Activated CD4-positive, CD25-positive, alpha-beta regulatory T cell treated with anti-CD3 and anti-CD28 coated beads, Interleukin-2, amount 50 U/mL, for 24 hours (primary cell): ENCODE data around the gene INPP4B.
"Not testable (repeated sequence)": the region's sequence is repeated elsewhere in the genome, so short reads cannot be mapped to it uniquely, and the experiment has no call there.

Experiments
- ATAC-seq, 2 donors: fragments of 150-1000 bp; cut with Tn5 transposase; one replicate each; pipeline ENCODE4 v1.10.0; 2021; ENCODE audit warnings: mild to moderate bottlenecking in 1 of 2, moderate library complexity in 1 of 2

The INPP4B gene

DNA sequence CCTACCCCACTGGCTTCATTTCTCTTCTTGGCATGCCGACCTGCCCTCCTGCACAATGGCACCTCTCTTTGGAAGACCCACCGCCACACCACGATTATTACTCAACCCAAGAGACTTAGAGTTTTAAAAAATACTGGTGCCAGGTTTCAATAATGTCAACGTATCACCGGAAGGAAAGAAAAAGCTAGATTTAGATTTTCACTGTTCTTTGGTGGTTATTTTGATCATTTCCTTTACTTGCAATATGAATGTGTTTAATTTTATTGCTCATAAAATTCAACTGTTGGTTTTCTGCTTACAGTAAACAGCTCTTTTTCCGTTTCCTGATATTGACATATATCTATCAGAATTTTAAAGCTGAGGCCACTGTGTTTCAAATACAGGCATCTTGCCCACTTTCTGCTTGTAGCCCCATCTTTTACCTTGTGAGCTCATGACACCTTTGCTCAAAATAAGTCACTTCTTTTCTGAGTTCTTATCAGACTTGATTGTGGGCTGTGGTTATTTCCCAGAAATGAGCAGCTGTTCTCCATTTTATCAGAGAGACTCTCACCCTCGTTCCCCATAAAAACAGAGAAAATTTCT lies 439.1 kb downstream of the INPP4B start:
- peak; percentile 52 to 60 for ATAC-seq

DNA sequence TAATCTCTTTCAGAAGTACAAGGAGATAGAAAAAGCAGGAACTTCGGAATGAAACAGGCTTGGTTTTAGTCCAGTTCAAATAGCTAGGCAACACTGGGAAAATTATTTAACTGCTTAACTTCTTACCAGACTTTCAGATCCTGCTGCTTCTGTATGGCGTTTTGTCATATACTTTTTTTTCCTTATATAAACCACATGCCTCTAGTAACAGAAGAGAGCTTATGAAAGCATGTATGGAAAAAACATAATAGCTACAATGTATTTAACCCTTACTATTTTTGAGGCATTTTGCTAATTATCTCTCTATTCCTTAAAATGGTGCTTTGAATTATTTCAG lies 439.6 kb downstream of the INPP4B start:
- no peak for ATAC-seq

DNA sequence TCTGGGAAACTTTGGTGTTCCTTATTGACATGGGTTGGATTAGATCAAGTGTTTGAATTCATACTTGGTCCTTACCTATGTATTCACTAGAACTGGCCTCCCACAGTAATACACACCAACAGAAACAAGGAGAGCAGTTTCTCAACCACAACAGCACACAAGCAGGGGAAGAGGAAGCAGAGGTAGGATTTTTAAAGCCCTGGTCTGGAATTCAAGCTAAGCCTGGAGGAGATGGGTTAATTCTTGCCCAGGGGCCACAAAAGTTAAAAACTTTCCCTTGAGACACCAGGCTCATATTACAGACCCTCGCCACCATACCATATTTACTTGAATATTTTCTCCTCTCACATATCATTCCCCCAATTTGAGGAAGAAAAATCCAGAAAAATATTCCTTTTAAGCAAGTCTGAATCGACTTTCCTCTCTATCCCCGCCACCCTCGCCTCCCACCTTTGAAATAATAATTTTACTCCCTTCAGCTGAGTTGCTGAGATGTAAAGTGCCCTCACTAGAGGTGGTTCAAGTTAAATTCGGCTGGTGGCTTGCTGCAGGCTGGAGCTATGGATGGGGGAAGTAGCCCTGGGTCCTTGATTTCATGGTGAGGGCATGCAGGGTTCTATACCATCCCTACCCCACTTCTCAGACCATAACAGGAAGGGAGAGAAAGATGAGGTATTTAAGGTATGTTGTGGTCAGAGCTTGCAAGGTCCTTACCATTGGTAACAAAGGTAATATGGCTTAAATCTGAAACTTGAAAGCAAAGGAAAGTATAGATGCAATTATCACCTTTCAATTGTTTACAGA lies 440.2 kb downstream of the INPP4B start:
- ATAC-seq: no peak

DNA sequence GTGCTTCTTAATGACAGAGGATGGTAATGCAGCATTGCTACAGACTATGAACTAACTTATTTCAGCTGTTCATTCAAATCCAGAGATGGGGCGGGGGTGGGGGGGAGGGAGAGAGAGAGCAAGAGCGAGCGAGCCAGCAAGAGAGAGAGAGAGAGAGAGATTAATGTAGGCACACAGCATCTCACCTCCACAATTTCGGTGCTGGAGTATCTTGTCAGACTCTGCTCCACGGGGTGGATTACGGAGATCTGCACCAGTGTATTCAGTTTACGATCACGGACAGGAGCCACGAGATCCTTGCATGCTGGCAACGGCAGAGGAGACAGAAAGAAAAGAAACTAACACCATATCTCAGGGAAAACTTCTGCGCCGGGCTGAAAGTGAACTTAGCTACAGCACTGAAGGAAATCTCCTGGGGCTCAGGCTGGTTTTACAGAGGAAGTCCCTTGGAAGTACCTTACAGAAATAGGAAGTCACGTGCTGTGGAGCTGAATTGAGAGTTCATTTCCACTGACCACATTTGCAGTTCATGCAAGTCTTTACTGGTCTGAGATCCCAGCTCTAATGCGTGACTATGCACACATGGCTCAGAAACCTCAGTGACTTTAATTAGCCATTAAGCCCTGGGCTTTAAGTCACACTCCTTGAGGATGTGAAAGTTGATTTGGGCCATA lies 440.9 kb downstream of the INPP4B start:
- peak; percentile 37 to 42 for ATAC-seq

DNA sequence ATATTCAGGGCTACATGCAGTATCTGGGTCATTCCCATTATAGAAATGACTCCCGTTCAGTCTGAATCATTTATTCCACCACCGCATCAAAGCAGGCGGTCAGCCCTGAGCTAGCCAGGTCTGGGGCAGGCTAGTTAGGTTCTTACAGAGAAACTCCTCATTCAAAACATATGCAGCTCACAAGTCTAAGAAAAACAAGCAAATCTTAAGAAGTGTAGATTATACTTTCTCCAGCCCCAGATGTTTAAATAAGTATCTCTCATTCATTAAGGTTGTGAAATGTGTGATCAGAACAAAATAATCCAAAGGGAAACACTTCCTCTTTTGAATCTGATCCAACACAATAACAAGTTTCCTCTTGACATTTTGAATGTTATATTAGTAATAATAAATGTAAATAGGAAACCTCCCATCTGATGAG lies 441.9 kb downstream of the INPP4B start:
- ATAC-seq: peak; percentile 5 to 14

DNA sequence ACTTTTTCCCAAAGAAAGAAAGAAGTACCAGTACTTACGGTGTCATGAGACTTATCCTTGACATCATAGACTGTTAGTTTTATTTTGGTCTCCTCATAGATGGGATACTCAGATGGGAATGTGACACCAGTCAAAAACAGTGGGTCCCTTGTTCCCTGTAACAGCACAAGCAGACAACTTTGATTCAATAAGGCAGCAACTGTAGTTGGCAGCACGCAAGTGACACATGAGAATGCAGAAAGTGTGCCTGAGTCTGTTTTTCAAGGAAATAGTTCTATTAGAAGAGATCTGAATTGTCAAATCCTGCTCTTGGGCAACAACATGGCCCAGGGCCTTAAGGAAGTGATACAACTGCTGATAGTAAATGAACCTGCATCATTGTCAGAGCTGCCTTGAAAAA lies 443.2 kb downstream of the INPP4B start:
- ATAC-seq: no peak

DNA sequence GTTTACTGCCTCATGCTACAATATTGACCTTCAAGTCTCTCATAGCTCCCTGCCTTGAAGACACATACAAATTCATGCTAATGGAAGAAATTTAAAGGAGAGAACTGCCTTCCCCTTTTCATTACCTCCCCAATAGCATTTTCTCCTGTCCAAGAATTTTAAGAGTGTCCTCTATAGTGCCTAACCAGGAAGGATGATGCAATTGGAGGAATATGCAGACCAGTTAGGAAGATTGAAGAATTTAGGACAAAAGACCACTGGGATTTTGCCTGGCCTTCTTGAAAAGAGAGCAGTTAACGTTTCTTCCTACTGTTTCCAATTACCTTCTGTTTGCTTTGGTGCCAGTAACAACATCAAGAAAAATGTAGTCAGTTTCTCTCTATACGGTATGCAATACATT lies 443.9 kb downstream of the INPP4B start:
- ATAC-seq: no peak

DNA sequence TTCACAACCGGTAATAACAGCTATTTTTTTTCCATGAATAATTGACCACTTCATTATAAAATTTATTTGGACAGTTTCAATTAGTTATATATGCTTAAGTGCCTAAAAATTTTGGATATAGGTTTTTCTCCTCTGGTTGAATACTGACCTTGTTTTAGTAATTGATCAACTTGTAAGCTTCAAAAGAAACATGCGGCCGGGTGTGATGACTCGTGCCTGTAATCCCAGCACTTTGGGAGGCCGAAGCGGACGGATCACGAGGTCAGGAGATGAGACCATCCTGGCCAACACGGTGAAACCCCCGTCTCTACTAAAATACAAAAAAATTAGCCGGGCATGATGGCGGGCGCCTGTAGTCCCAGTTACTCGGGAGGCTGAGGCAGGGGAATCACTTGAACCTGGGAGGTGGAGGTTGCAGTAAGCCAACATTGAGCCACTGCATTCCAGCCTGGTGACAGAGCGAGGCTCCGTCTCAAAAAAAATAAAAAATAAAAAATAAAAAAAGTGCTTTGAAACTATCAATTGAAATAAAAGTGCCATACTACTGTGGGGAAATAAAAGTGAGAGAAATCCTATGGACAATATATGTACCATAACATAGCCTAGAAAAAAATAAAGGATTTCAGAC lies 448.6 kb downstream of the INPP4B start:
- not testable (repeated sequence) for ATAC-seq

DNA sequence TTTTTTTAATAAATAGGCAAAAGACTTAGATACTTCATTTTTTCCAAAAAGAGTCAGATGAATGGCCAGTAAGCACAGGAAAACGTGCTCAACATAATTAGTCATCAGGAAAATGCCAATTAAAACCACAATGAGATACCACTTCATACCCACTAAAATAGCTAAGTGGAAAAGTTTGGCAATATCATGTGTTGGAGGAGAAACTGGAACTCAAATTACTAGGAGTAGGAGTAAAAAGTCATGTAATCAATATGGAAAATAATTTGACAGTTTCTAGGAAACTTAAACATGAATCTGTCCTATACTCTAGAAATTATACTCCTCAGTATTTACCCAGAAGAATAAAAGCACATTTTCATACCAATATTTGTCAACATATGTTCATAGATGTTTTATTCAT lies 449.8 kb downstream of the INPP4B start:
- ATAC-seq: peak; percentile 64 to 66

DNA sequence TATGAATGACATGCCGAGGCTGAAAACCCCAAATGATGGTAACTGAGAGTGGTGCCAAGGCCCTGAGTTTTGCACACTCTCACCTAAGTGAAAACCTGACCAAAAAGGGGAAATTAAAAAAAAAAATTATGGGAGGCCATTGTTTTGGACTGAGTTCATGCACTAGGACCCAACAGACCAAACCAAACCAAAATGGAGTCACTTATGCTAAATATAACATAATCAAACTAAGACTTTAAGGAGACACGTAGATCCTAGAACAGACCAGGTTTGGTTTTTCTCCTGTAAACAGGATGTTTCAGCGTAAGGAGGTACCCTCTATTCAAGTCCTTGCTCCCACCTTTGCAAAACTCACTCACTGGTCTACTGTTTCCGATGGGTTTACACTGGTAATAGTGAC lies 453.0 kb downstream of the INPP4B start:
- ATAC-seq: no peak

DNA sequence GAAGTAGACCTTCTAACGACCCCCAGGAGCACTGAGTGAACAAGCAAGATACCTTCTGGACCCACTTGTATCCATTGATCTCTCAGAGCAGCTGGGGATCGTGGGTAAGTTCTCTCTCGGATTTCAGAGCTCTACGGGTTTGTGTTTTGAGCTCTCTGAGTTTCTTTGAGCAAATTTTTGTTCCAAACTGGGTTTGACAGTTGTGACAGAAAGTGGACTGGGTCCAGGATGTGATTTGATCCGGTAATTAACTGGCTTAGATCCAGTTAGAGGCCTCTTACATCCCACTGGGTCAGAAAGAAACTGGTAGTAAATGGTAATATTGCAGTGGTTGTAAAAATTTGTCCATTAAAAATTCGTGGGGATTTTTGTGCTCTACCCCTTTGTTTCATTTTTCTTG lies 459.2 kb downstream of the INPP4B start:
- ATAC-seq: no peak

DNA sequence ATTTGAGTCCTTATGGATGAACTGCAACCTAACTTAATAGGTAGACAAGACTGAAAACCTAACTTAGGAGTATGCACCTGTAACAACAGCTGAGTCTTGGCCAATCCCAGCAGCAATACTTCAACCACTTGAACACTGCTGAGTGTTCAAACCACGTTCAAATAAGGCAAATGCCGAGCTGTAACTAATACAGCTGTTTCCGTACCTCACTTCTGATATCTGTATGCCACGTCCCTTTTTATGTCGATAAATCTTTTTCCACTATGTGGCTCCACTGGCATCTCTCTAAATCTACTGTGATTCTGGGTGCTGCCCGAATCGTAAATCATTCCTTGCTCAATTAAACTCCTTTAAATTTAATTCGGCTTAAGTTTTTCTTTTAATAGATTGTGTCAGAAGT lies 459.7 kb downstream of the INPP4B start:
- no peak for ATAC-seq

DNA sequence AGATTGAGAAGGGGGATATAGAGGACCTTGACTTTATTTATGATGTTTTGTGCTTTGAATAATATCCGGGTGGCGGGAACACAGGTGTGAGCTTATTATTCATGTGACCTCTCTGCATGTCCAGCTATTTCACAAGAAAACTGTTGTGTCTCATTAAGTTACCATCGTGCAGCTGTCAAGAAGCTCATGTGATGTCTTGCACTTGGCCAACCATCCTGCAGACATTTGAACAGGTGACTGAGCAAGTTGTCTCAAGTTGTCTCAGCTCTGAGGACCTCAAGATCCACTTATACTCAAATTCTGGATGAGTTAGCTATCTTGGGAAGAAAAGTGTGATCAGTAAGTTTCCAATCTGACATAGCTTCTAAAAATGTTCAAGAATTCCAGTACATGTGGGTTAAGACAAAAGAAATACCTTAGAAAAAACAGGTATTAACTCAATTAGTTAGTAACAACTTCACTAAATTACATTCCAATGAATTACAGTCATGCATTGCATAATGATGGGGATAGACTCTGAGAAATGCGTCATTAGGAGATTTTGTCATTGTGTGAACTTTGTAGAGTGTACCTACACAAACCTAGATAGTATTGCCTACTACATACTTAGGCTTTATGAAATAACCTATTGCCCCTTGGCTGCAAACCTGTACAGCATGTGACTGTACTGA lies 462.2 kb downstream of the INPP4B start:
- no peak for ATAC-seq

DNA sequence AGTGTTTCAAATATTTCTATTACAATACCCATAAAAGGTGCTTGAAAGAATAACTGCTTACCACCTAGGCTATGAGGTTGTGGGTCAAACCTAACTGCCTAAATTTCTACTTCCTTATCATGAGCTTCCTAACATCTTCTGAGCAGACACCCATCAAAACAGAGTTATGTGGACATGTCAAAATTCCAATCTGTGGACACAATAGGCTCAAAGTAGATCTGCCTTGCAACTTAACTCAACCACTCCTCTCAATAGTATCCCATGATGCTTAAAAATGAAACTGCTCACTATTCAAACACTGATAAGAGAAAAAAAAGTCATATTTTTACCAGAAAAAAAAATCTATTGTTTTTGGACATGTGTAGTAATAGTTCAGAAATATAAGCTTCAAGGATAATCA lies 462.7 kb downstream of the INPP4B start:
- no peak for ATAC-seq

DNA sequence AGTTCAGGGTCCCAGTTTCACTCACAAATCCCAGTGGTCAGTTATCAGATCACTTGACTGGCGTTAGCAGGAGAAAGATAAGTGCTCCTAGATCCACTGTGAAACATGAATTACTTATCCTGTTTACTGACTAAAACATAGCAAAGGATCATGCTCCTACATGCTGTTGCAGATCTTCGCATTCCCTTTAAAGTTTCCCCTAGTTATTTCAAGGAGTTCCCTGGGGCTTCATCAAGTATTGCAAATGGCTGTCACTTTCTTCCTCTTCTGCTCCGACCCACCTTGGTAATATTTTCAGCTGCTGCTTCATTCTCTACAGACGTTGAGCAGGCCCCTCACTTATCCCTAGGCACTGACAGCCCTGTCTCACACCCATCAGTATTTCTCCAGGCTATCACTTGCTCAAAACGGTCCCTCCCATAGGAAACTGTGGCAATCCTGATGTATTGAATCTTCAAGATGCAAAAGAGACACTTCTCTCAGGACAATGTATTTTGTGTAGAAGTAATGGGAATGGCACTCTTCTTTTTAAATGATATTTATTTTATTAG lies 466.0 kb downstream of the INPP4B start:
- no peak for ATAC-seq

DNA sequence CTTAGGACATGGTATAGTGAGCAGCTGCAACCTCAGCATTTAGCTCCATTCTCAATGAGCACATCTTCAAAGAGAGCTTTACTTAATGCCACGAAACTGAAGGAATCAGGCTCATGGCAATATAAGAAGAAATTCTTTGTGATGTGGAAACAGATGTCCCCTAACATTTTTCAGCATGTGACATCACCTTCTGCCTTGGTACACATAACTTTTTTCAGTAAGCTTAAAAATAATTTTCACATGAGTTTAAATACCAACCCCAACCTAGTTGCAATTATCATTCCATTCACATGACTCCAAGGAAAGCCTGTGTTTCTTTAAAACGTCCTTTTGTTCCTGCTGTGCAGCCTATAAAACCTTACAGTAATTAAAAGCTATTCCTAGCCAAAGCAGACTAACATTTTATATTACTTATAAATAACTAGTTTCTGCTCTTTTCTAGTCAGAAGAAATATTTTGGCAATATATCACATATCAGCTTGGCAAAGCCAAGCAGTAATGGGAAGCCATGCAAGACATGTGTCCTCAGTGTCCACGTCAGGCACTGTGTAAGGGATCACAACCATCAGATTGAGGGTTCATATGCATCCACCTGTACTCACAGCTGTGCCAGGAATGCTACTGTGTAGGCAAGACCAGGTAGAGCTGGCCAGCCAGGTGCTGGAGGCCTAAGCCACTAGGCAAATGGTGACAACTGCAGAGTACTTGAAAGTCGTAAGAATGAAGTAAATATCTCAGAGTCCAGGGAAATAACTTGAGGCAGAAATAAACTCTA lies 466.6 kb downstream of the INPP4B start:
- no peak for ATAC-seq

DNA sequence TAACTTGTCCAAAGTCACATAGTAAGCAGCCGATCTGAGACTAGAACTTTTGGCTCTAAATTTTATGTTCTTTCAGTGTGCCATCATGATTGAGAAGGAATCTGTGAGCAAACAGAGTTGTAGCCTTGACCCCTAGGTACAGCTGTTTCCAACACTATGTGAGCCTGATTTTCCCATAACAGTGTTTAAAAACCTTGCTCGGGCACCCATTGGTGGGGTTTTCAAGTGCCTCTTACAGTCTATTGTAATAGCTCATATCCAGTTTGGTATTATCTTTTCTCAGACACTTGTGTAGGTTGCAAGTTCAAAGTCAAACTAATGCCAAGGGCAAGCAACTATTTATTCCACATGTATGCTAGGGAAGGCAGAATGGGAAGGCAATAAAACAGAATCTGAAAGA lies 467.9 kb downstream of the INPP4B start:
- no peak for ATAC-seq

DNA sequence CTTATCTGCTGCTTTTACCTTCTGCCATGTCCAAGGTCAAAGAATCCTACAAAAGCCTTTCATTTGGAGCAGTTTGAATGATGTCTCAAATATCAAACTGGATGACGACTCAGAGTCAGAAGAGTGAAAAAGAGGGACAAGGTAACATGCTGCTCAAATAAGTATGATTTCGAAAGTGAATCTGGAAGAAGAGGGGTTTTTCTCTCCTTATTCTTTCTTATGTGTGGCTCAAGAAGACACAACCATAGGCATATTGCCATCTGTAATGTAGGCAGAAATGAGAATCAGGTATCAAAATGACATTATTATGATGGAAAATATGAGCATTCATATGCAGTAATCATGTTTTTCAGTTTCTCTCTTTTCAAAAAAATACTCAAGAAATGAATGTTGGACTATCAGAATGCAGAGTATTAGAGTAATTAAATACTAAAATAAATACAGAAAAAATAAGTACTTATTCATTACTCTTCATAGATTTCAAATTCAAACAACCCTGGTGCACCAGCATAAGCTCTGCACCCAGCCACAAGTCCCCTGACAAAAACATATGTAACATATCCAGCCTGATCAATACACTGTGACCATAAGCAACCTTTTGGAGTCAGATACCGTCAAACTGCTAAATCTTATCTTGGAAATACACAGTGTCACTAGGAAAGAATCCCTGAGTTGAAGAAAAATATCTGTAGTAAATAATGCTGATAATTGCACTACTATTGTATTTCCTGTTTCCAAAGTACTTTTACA lies 468.6 kb downstream of the INPP4B start:
- ATAC-seq: peak; percentile 89

DNA sequence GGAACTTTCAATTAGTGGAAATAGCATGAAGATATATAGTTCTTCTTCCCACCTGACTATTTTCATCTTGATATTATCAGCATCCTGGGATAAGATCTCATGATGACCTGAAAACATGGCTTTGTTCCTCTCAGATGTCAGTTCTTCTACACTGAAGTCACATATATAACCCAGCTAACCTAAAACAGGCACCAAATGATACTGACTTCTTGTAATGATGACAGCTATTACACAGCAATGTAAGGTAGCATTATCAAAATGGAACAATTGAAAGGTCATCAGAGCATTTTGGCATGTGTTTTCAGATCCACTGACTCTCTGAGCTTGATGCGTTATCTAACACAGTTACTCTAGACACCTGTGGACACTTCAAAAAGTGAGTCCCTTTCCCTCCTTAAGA lies 469.9 kb downstream of the INPP4B start:
- ATAC-seq: peak; percentile 9 to 24

DNA sequence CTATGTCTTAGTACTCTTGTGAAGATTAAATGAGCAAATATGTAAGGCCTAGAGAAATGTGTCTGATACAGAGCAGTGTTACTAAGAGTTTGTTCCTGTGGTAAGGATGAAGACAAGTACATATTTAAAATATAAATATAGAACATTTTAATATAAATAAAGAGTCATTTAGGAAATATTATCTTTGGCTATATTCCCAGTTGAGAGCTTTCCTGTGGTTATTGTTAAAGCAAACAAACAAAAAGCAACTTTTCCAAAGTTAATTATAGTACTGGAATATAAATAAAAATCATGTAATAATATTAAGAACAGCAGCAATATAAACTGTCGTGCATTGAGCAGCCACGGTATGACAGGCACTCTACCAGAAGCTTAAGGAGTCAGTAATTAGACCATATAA lies 472.5 kb downstream of the INPP4B start:
- ATAC-seq: no peak
